NCI-H82 (cell line): ENCODE data around the gene POM121.
"Not testable (repeated sequence)": the region's sequence is repeated elsewhere in the genome, so short reads cannot be mapped to it uniquely, and the experiment has no call there.

Experiments used
- DNase-seq: peaks from one replicate; lab custom pipeline; 2025; lab: John Stamatoyannopoulos, UW

POM121 gene

DNA sequence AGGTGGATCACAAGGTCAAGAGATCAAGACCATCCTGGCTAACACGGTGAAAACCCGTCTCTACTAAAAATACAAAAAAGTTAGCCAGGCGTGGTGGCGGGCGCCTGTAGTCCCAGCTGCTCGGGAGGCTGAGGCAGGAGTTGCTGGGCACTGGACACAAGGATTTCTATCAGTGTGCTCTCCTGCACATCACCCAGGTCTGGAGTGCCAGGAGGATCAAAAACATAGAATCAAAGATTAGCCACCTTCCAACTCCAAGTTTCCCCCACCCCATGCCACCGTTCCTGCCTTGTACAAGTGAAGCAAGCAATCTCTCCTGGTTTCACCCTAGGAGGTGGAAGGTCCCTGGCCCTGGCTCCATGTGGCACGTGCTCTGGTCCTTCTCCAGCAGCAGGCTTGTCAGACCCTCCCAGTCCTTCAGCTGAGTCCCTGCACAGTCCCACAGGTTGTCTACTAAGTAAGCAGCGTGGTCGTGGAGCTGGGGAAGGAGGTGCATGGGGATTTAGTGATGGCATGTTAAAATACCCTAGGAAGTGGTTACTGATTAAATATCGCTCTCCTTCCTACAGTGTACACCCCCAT is 73.1 kb downstream of the POM121 start:
- DNase-seq, result not testable (repeated sequence)
